Small intestine (tissue), 16 donors: ENCODE data around the gene GRIN1. TPM values are rescaled to one million over a fixed set of nuclear protein-coding genes. Genes with fewer than 3 reads are reported as not detected.

Source experiments
- DNase-seq, 2 donors: peaks; one replicate each; pipeline versions ENCODE4 v3.0.0 to v3.0.0-alpha.2; 2013
- FAIRE-seq: peaks from 2 replicates; lab custom pipeline; 2012; peaks lifted over from hg19 to GRCh38; lab: Jason Lieb, UNC
- H3K27ac ChIP-seq, 3 donors: one replicate each; pipeline ENCODE4 v1.5.1; 2013; ENCODE audit warnings: low read length in 2 of 3, mild to moderate bottlenecking in 2 of 3, control low read depth in 1 of 3, inconsistent platforms in 1 of 3, low read depth in 1 of 3, moderate library complexity in 1 of 3
- H3K27me3 ChIP-seq, 3 donors: one replicate each; pipeline ENCODE4 v1.6.1; 2013; ENCODE audit warnings: low read length in 3 of 3, inconsistent platforms in 1 of 3; ENCODE audit not compliant: control insufficient read depth in 3 of 3, insufficient read depth in 3 of 3
- H3K36me3 ChIP-seq, 3 donors: one replicate each; pipeline ENCODE4 v1.6.1; 2013; ENCODE audit warnings: low read length in 3 of 3, inconsistent platforms in 1 of 3, low read depth in 1 of 3, mild to moderate bottlenecking in 1 of 3, moderate library complexity in 1 of 3; ENCODE audit not compliant: control insufficient read depth in 3 of 3, insufficient read depth in 2 of 3
- H3K4me1 ChIP-seq, 3 donors: one replicate each; pipeline ENCODE4 v1.6.1; 2013; ENCODE audit warnings: low read length in 2 of 3, inconsistent platforms in 1 of 3, low read depth in 1 of 3, mild to moderate bottlenecking in 1 of 3, moderate library complexity in 1 of 3; ENCODE audit not compliant: control insufficient read depth in 3 of 3, insufficient read depth in 2 of 3
- H3K4me3 ChIP-seq, 3 donors: one replicate each; pipeline ENCODE4 v1.5.1; 2013; ENCODE audit warnings: low read length in 3 of 3, control low read depth in 1 of 3, inconsistent platforms in 1 of 3, low read depth in 1 of 3, mild to moderate bottlenecking in 1 of 3, moderate library complexity in 1 of 3
- H3K9me3 ChIP-seq, 2 donors: one replicate each; pipeline ENCODE4 v1.6.1; 2013; ENCODE audit warnings: low read depth in 1 of 2, low read length in 1 of 2; ENCODE audit not compliant: control insufficient read depth in 2 of 2, insufficient read depth in 1 of 2
- WGBS, 3 donors: extraction: QIAGEN DNeasy Blood & Tissue Kit; methylation state at CpG; one replicate each; pipeline ENCODE4 v1.1.7; 2013; 5-methylcytosine and 5-hydroxymethylcytosine counted together
- long read RNA-seq, 10 donors: transcript quantifications; one replicate each; lab custom pipeline, GENCODE V29; 2026
- polyA plus RNA-seq, 4 donors: library from polyadenylated mRNA; stranded (reverse) in 3 of 4; unstranded in 1 of 4; fragments of 200-250 nt in 3 of 4; fragments of 120-200 nt in 1 of 4; gene quantifications; one replicate each; pipeline versions ENCODE4 v1.2.1 to v1.2.3, GENCODE V29; 2013
- donor health status: healthy with polysubstance abuse.
- donor health status: control.
- donor health status: control.
- donor health status: Bipolar disorder and iron deficiency.
- donor health status: healthy.

GRIN1 gene
- polyA plus RNA-seq = under 1 TPM in 2 of 4 donors, not detected in 2; 0.79 to 0.92 TPM
- long read RNA-seq, donor 1 = 0 reads
- long read RNA-seq, donor 2 = 0 reads
- long read RNA-seq, donor 3 = 0 reads
- long read RNA-seq, donor 4 = 0 reads
- long read RNA-seq, donor 5 = 0 reads
- long read RNA-seq, donor 6, partial matches to known transcripts = 0 of 25 reads
- long read RNA-seq, donor 6, other reads (novel, unspliced or antisense) = 25 of 25 reads
- long read RNA-seq, donor 7 = 0 reads
- long read RNA-seq, donor 8 = 0 reads
- long read RNA-seq, donor 9 = 0 reads
- long read RNA-seq, donor 10 = 0 reads

- no peaks in the 10 kb centered on the region for H3K4me1 ChIP-seq
- no peak within 1 kb of the TSS for H3K4me3 ChIP-seq
- no peaks in the 10 kb centered on the region for H3K9me3 ChIP-seq
- peaks cover 18 to 80% (median 30%) of the 10 kb centered on the region in 3 donors for H3K27me3 ChIP-seq
- no peaks in the 10 kb centered on the region for H3K36me3 ChIP-seq
- WGBS, 3 donors = 8 to 18% (median 16%) methylated on average over 60 to 104 of the region's 104 CpGs
- FAIRE-seq = no peak
- DNase-seq = peak in 1 of 2 donors; percentile 73
- no peak within 1 kb of the TSS for H3K27ac ChIP-seq
These were observed at the start of gene GRIN1 for GRCh38 chr9:137138722-137139467. TSS of gene GRIN1 (plus strand) at chr9:137139154. CDS start at chr9:137139487, 333 bp downstream.

- H3K9me3 ChIP-seq = no peaks in the 10 kb centered on the region
- peaks cover 0 to 37% (median 3%) of the 10 kb centered on the region in 3 donors for H3K36me3 ChIP-seq
- H3K27ac ChIP-seq = no peak overlapping the region
- no peaks in the 10 kb centered on the region for H3K27me3 ChIP-seq
- peaks cover 0 to 18% (median 4%) of the 10 kb centered on the region in 3 donors for H3K4me1 ChIP-seq
- H3K4me3 ChIP-seq = no peak overlapping the region
- no peak for DNase-seq
- WGBS, 3 donors = 74 to 80% (median 75%) methylated on average over 11 of the region's 11 CpGs
- FAIRE-seq = no peak
These were observed 49.6 kb upstream of the GRIN1 start for GRCh38 chr9:137089232-137089947.

- no peaks in the 10 kb centered on the region for H3K9me3 ChIP-seq
These were observed 43.1 kb upstream of the GRIN1 start for GRCh38 chr9:137095664-137096517.

GRCh38 chr9:137096785-137097546 lies 42.0 kb upstream of the GRIN1 start:
- Histone ChIP-seq H3K4me1 (no peaks in the 10 kb centered on the region), H3K27ac (peak overlapping the region in 1 of 3 donors; percentile 27), H3K4me3 (no peak overlapping the region), H3K36me3 (peaks cover 3 to 82% (median 4%) of the 10 kb centered on the region in 3 donors), H3K27me3 (no peaks in the 10 kb centered on the region), H3K9me3 (peaks cover 0 to 4% of the 10 kb centered on the region in 2 donors)
- DNase-seq = no peak
- 95 to 96% (median 95%) methylated on average over 31 of the region's 31 CpGs for WGBS, 3 donors
- FAIRE-seq = no peak

More at GRCh38 chr9:137095664-137096517, 43.1 kb upstream of the GRIN1 start:
- Histone ChIP-seq H3K36me3 (peaks cover 3 to 78% (median 4%) of the 10 kb centered on the region in 3 donors), H3K27me3 (no peaks in the 10 kb centered on the region), H3K27ac (peak overlapping the region in 2 of 3 donors; percentile 53 to 71), H3K4me1 (no peaks in the 10 kb centered on the region), H3K4me3 (peak overlapping the region in 1 of 3 donors; percentile 26)
- FAIRE-seq = no peak
- DNase-seq = peak in 1 of 2 donors; percentile 79
- 38 to 56% (median 38%) methylated on average over 30 of the region's 30 CpGs for WGBS, 3 donors

GRCh38 chr9:137097761-137098462 lies 41.0 kb upstream of the GRIN1 start:
- H3K27me3 ChIP-seq = no peaks in the 10 kb centered on the region
- H3K9me3 ChIP-seq = peaks cover 0 to 7% of the 10 kb centered on the region in 2 donors
- 88 to 95% (median 91%) methylated on average over 17 to 20 of the region's 20 CpGs for WGBS, 3 donors
- H3K27ac ChIP-seq = no peak overlapping the region
- DNase-seq (no peak), FAIRE-seq (no peak)
- no peak overlapping the region for H3K4me3 ChIP-seq
- H3K36me3 ChIP-seq = peaks cover 6 to 84% (median 8%) of the 10 kb centered on the region in 3 donors
- H3K4me1 ChIP-seq = no peaks in the 10 kb centered on the region

- no peaks in the 10 kb centered on the region for H3K4me1 ChIP-seq
- peaks cover 11 to 92% (median 13%) of the 10 kb centered on the region in 3 donors for H3K36me3 ChIP-seq
- DNase-seq (no peak), FAIRE-seq (no peak)
- no peak overlapping the region for H3K27ac ChIP-seq
- no peaks in the 10 kb centered on the region for H3K27me3 ChIP-seq
- peaks cover 0 to 7% of the 10 kb centered on the region in 2 donors for H3K9me3 ChIP-seq
- H3K4me3 ChIP-seq = no peak overlapping the region
- 76 to 83% (median 81%) methylated on average over 14 of the region's 14 CpGs for WGBS, 3 donors
These were observed 39.7 kb upstream of the GRIN1 start for GRCh38 chr9:137099231-137099630.
